Measurements from ENCODE around the gene ACTA2. TPM values are rescaled to one million over a fixed set of nuclear protein-coding genes. Genes with fewer than 3 reads are reported as not detected.

ACTA2 gene
- total RNA-seq, 1 experiment from 2014 or later, result 2.4 TPM

DNA sequence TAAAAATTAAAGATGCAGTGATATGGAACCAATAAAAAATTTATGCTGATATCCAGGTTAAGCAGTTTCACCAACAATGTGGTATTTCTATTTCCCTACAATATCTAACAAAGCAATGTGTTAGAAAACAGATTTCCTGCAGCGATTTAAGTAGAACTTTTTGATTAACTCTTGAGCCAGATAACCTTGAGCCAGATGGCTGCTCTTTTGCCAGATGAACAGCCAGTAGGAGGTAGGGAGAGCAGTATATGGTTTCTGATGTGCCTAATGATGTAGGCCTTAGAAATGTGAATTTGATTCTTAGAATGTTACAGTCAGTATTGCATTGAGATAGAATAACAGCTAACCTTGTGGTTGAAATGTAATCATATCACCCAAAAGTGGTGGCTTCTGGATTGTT, 41.5 kb downstream of the ACTA2 start:
- no peak overlapping the region for H2BK15ac ChIP-seq (ENCODE audit: low read depth, low read length)
- TF ChIP-seq, protein P1, sequence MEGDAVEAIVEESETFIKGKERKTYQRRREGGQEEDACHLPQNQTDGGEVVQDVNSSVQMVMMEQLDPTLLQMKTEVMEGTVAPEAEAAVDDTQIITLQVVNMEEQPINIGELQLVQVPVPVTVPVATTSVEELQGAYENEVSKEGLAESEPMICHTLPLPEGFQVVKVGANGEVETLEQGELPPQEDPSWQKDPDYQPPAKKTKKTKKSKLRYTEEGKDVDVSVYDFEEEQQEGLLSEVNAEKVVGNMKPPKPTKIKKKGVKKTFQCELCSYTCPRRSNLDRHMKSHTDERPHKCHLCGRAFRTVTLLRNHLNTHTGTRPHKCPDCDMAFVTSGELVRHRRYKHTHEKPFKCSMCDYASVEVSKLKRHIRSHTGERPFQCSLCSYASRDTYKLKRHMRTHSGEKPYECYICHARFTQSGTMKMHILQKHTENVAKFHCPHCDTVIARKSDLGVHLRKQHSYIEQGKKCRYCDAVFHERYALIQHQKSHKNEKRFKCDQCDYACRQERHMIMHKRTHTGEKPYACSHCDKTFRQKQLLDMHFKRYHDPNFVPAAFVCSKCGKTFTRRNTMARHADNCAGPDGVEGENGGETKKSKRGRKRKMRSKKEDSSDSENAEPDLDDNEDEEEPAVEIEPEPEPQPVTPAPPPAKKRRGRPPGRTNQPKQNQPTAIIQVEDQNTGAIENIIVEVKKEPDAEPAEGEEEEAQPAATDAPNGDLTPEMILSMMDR (conservative IDR thresholded peaks at IDR 0.05), result no peak
- no peak overlapping the region for H3T11ph ChIP-seq (ENCODE audit: low read length)
- no peak overlapping the region for H3K27ac ChIP-seq (ENCODE audit: insufficient read length, low read depth, low read length)
- H3K18ac ChIP-seq (ENCODE audit: insufficient read length, low read depth, low read length), result no peak overlapping the region
- no peaks in the 10 kb centered on the region for H3K4me1 ChIP-seq (ENCODE audit: insufficient read depth, low read length)
- H2BK12ac ChIP-seq (ENCODE audit: insufficient read length, low read depth, low read length), result no peak overlapping the region
- H3K56ac ChIP-seq (ENCODE audit: insufficient read length, low read depth, low read length), result no peak overlapping the region
- H3K27me3 Mint-ChIP-seq (ENCODE audit: low read depth), result no peaks in the 10 kb centered on the region
- no peak overlapping the region for H2AFZ ChIP-seq (ENCODE audit: low read length)
- no peaks in the 10 kb centered on the region for H3K9me3 ChIP-seq (ENCODE audit: control insufficient read depth, low read depth, low read length)
- H2BK20ac ChIP-seq (ENCODE audit: low read depth, low read length, poor library complexity, severe bottlenecking), result no peak overlapping the region
- no peak overlapping the region for H2BK120ac ChIP-seq (ENCODE audit: low read depth, low read length, poor library complexity, severe bottlenecking)
- no peaks in the 10 kb centered on the region for H3K27me3 ChIP-seq (ENCODE audit: insufficient read depth, low read length)
- H3K9me3 Mint-ChIP-seq, result no peaks in the 10 kb centered on the region
- H3K9ac ChIP-seq (ENCODE audit: extremely low read depth, insufficient read length, low read length), result no peak overlapping the region
- no peak overlapping the region for H3K4me3 Mint-ChIP-seq
- no peaks in the 10 kb centered on the region for H3K79me1 ChIP-seq (ENCODE audit: insufficient read depth, low read depth, low read length, poor library complexity, severe bottlenecking)
- H3K14ac ChIP-seq (ENCODE audit: insufficient read depth, low read length), result no peak overlapping the region
- DNase-seq, result no peak
- H3K36me3 Mint-ChIP-seq (ENCODE audit: insufficient read depth in 1 of 3, low read depth in 3 of 3), result no peaks in the 10 kb centered on the region
- H2AK5ac ChIP-seq (ENCODE audit: insufficient read length, low read length), result no peak overlapping the region
- no peak overlapping the region for H3K27ac Mint-ChIP-seq
- no peaks in the 10 kb centered on the region for H4K20me1 ChIP-seq (ENCODE audit: control insufficient read depth, insufficient read depth, insufficient read length)
- no peak overlapping the region for H2BK5ac ChIP-seq (ENCODE audit: insufficient read length, low read length)
- H3K4me2 ChIP-seq (ENCODE audit: insufficient read depth, insufficient read length, low read length), result no peak overlapping the region
- no peak overlapping the region for H4K91ac ChIP-seq (ENCODE audit: insufficient read length, low read depth, low read length)
- no CpG with 5 or more reads among the region's 1 CpG for WGBS (ENCODE audit: extremely low coverage, insufficient read length, low lambda C conversion rate)
- no peak overlapping the region for H4K8ac ChIP-seq (replicated peaks; ENCODE audit: insufficient read length, low read depth, low read length)
- peaks cover 3% of the 10 kb centered on the region for H3K23me2 ChIP-seq (ENCODE audit: insufficient read length, low read depth, low read length, poor library complexity, severe bottlenecking)
- 0 out of 4 replicates have a peak, but pooled peaks cover 0 to 3% of the 10 kb centered on the region in 2 experiments for H3K4me1 Mint-ChIP-seq
- H3K4ac ChIP-seq (ENCODE audit: low read depth, low read length), result no peak overlapping the region
- no peak overlapping the region for H4K5ac ChIP-seq (ENCODE audit: insufficient read length, low read depth, low read length)
- no peaks in the 10 kb centered on the region for H3K79me2 ChIP-seq (ENCODE audit: insufficient read depth, low read length)
- H3K23ac ChIP-seq (ENCODE audit: insufficient read length, low read depth, low read length), result no peak overlapping the region
